Measurements from ENCODE around the gene DBNL. TPM values are rescaled to one million over a fixed set of nuclear protein-coding genes. Genes with fewer than 3 reads are reported as not detected.

The DBNL gene
- total RNA-seq, 1 donor from 2014 or later = 62.8 TPM

DNA sequence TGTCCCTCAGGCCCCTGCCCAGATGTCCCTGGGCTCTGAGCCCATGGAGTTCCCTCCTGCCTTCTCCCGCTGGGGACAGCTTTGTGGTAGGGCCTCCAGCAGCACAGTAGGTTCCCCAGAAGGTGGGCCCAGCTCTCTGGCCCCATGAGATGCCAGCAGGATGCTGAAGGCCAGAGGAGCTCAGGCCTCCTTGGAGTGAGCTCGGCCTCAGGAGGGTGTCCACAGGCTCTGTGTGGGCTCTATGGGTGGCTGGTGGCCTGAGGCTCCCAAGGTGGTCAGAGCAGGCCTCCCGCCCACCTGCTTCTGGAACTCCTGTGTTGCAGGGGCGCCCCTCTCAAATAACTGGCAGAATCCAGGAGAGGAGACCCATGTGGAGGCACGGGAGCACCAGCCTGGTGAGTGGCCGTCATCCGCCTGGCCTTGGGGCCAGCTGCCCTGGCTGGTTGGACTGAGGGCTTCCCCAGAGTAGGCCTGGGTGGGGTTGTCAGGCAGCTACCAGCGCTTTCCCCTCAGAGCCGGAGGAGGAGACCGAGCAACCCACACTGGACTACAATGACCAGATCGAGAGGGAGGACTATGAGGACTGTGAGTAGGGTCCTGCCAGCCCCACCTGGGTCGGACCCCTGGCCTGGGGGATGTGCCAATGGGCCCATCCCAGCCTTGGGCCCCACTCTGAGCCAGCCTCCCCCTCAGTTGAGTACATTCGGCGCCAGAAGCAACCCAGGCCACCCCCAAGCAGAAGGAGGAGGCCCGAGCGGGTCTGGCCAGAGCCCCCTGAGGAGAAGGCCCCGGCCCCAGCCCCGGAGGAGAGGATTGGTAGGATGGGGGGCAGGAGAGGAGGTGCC lies 62.8 kb downstream of the DBNL start:
- H3K4me1 Mint-ChIP-seq (ENCODE audit: unreplicated experiment) = peaks cover 14% of the 10 kb centered on the region
- peaks cover 24% of the 10 kb centered on the region for H3K27me3 Mint-ChIP-seq
- TF ChIP-seq, protein P1, sequence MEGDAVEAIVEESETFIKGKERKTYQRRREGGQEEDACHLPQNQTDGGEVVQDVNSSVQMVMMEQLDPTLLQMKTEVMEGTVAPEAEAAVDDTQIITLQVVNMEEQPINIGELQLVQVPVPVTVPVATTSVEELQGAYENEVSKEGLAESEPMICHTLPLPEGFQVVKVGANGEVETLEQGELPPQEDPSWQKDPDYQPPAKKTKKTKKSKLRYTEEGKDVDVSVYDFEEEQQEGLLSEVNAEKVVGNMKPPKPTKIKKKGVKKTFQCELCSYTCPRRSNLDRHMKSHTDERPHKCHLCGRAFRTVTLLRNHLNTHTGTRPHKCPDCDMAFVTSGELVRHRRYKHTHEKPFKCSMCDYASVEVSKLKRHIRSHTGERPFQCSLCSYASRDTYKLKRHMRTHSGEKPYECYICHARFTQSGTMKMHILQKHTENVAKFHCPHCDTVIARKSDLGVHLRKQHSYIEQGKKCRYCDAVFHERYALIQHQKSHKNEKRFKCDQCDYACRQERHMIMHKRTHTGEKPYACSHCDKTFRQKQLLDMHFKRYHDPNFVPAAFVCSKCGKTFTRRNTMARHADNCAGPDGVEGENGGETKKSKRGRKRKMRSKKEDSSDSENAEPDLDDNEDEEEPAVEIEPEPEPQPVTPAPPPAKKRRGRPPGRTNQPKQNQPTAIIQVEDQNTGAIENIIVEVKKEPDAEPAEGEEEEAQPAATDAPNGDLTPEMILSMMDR (conservative IDR thresholded peaks at IDR 0.05) = no peak
- no peak overlapping the region for H3K4me3 Mint-ChIP-seq
- no peak for DNase-seq (ENCODE audit: extremely low spot score, unreplicated experiment)
- H3K36me3 Mint-ChIP-seq = no peaks in the 10 kb centered on the region
- no peaks in the 10 kb centered on the region for H3K9me3 Mint-ChIP-seq
- no peak overlapping the region for H3K27ac Mint-ChIP-seq

DNA sequence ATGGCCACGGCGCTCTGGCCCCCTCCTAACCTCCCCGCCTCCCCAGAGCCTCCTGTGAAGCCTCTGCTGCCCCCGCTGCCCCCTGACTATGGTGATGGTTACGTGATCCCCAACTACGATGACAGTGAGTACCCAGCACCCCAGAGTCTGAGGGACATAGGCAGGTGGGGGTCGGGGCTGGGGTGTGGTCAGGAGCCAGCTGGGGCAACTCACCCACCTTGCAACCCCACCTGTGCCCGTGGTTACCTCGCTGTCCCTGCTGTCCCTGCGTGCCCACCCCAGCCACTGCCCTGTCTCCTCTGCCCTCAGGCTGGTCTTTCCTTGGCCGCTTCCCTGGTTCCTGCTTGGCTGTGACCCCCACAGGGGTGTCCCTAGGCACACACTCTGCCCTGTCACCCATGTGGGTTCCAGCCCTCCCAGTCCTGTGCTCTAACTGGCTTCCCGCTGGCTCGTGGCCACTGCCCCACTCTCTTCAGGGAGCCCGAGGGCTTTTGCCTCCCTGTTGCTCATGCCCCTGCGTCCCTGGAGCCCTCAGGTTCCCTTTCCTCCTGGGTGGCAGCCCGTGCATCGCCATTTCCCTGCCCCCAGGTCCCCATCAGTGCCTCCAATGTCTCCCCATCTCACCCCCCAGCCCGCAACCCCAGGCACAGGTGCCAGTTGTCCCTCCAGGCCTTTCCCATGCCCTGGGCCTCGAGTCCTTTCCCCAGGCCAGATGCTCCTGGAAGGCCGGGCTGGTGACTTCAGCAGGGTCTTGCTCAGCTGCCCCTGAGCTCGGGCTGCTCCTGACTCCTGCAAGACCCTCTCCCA lies 63.7 kb downstream of the DBNL start:
- peaks cover 10% of the 10 kb centered on the region for H3K4me1 Mint-ChIP-seq (ENCODE audit: unreplicated experiment)
- no peaks in the 10 kb centered on the region for H3K9me3 Mint-ChIP-seq
- H3K27me3 Mint-ChIP-seq = peaks cover 17% of the 10 kb centered on the region
- no peak for DNase-seq (ENCODE audit: extremely low spot score, unreplicated experiment)
- no peaks in the 10 kb centered on the region for H3K36me3 Mint-ChIP-seq
- H3K4me3 Mint-ChIP-seq = no peak overlapping the region
- TF ChIP-seq, protein P1 (conservative IDR thresholded peaks at IDR 0.05) = no peak
- H3K27ac Mint-ChIP-seq = no peak overlapping the region

DNA sequence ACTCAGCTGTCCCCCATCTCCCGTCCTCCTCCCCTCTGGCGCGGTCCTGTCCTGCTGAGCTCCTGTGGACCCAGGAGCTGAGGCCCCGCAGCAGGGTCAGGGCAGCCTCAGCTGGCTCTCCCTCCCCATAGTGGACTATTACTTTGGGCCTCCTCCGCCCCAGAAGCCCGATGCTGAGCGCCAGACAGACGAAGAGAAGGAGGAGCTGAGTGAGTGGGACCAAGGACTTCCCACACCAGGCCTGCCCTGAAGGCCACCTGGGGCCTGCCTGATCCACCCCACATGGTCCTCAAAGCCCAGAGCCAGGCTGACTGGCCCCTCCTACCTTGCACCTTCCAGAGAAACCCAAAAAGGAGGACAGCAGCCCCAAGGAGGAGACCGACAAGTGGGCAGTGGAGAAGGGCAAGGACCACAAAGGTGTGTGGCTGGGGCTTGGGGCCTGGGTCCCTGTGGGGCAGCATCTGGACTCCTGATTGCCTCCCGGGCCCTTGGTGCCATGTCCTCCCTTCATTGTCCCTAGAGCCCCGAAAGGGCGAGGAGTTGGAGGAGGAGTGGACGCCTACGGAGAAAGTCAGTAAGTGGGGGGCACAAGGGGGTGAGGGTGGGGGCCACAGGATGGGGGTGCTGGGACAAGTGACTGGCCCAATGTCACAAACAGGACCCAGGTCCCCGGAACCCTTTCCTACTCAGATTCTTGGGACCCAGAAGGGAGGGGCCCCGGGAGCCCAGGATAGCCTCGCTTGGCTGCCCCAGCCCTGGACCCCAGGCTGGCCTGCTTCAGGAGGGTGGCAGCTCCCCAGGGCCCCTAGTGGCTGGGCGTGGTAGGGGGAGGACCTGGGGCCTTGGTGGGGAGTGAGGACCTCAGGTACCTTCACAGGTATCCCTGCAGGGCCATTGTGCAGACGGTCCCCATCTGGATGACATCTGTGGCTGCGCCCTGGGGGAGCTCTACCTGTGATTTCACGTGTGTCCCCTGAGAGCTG lies 64.6 kb downstream of the DBNL start:
- Mint-ChIP-seq H3K36me3 (no peaks in the 10 kb centered on the region), H3K4me1 (ENCODE audit: unreplicated experiment) (peaks cover 6% of the 10 kb centered on the region), H3K9me3 (no peaks in the 10 kb centered on the region), H3K27ac (no peak overlapping the region), H3K4me3 (no peak overlapping the region), H3K27me3 (peaks cover 13% of the 10 kb centered on the region)
- TF ChIP-seq, protein P1 (conservative IDR thresholded peaks at IDR 0.05) = peak; percentile 36
- DNase-seq (ENCODE audit: extremely low spot score, unreplicated experiment) = no peak

DNA sequence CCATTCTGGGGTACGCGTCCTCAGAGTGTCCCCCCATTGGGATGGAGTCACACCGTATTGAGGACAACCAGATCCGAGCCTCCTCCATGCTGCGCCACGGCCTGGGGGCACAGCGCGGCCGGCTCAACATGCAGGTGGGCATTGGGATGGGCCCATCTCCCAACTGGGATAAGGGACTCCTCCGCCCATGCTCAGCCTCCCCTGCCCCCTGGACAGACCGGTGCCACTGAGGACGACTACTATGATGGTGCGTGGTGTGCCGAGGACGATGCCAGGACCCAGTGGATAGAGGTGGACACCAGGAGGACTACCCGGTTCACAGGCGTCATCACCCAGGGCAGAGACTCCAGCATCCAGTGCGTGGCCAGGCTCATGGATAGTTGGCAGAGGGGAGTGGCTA lies 65.5 kb downstream of the DBNL start:
- Mint-ChIP-seq H3K4me3 (no peak overlapping the region), H3K36me3 (no peaks in the 10 kb centered on the region), H3K27me3 (peaks cover 10% of the 10 kb centered on the region), H3K4me1 (ENCODE audit: unreplicated experiment) (peaks cover 6% of the 10 kb centered on the region), H3K9me3 (no peaks in the 10 kb centered on the region), H3K27ac (no peak overlapping the region)
- DNase-seq (ENCODE audit: extremely low spot score, unreplicated experiment) = no peak
- TF ChIP-seq, protein P1 (conservative IDR thresholded peaks at IDR 0.05) = no peak

Data from type B pancreatic cell (in vitro differentiated cells).